Smooth muscle cell (in vitro differentiated cells): ENCODE measurements around the gene SP7. TPM values are rescaled to one million over a fixed set of nuclear protein-coding genes. Genes with fewer than 3 reads are reported as not detected.
"Not testable (repeated sequence)": the region's sequence is repeated elsewhere in the genome, so short reads cannot be mapped to it uniquely, and the experiment has no call there.

Experiments
- DNase-seq: peaks from one replicate; lab custom pipeline; 2025; ENCODE audit not compliant: unreplicated experiment; lab: John Stamatoyannopoulos, UW
- H2AFZ ChIP-seq: fragments of 200-600 bp; sonication (generic); 2 replicates; pipeline ENCODE4 v1.6.0; 2016; ENCODE audit warnings: antibody characterized with exemption, low read depth, mild to moderate bottlenecking
- H3F3A ChIP-seq: fragments of 200-600 bp; sonication (generic); 2 replicates; pipeline ENCODE4 v1.6.0; 2017; ENCODE audit warnings: antibody characterized with exemption, low read depth
- H3K27ac ChIP-seq: fragments of 200-600 bp; sonication (generic); 2 replicates; pipeline ENCODE4 v1.5.1; 2016; ENCODE audit warnings: low read depth, mild to moderate bottlenecking
- H3K27me3 ChIP-seq: fragments of 200-600 bp; sonication (generic); 2 replicates; pipeline ENCODE4 v1.6.1; 2016; ENCODE audit warnings: low read depth, mild to moderate bottlenecking
- H3K36me3 ChIP-seq: fragments of 200-600 bp; sonication (generic); 2 replicates; pipeline ENCODE4 v1.5.1; 2016; ENCODE audit warnings: low read depth
- H3K4me1 ChIP-seq: fragments of 200-600 bp; sonication (generic); 2 replicates; pipeline ENCODE4 v1.5.1; 2016; ENCODE audit warnings: low read depth
- H3K4me2 ChIP-seq: fragments of 200-600 bp; sonication (generic); 2 replicates; pipeline ENCODE4 v1.6.0; 2016; ENCODE audit warnings: mild to moderate bottlenecking
- H3K4me3 ChIP-seq: fragments of 200-600 bp; sonication (generic); 2 replicates; pipeline ENCODE4 v1.5.1; 2016; ENCODE audit warnings: mild to moderate bottlenecking
- H3K79me2 ChIP-seq: fragments of 200-600 bp; sonication (generic); 2 replicates; pipeline ENCODE4 v1.6.0; 2016; ENCODE audit warnings: low read depth, mild to moderate bottlenecking
- H3K9ac ChIP-seq: fragments of 200-600 bp; sonication (generic); 2 replicates; pipeline ENCODE4 v1.6.0; 2016; ENCODE audit warnings: low read depth
- H3K9me3 ChIP-seq: fragments of 200-600 bp; sonication (generic); replicated peaks from 2 replicates; pipeline ENCODE4 v1.5.1; 2016; ENCODE audit warnings: low read depth
- H4K20me1 ChIP-seq: fragments of 200-600 bp; sonication (generic); 2 replicates; pipeline ENCODE4 v1.6.0; 2016; ENCODE audit warnings: low read depth
- CTCF ChIP-seq: fragments of 200-600 bp; sonication (generic); IDR thresholded peaks from 2 replicates; pipeline ENCODE4 v1.5.1; 2017; ENCODE audit warnings: borderline replicate concordance, mild to moderate bottlenecking, antibody characterized with exemption; ENCODE audit not compliant: insufficient read depth, poor library complexity, severe bottlenecking
- WGBS: methylation state at CpG from one replicate; pipeline ENCODE4 v1.1.7; 2016; ENCODE audit warnings: low lambda C conversion rate; 5-methylcytosine and 5-hydroxymethylcytosine counted together
- polyA plus RNA-seq: library from polyadenylated mRNA; unstranded; fragments of >200 nt; fragmentation: Nextera tagmentation; extraction: Ambion mirVana; gene quantifications from 2 replicates; pipeline ENCODE4 v1.2.1, GENCODE V29; 2016
- total RNA-seq: library from RNA; depleted of rRNA; stranded (reverse); fragments of >200 nt; gene quantifications from 2 replicates; pipeline ENCODE4 v1.2.3, GENCODE V29; 2014

Gene SP7
- total and polyA plus RNA-seq, 2 experiments from 2014 or later = 0.04 TPM; not detected in 1

GRCh38 chr12:53300187-53300586 lies 36.0 kb downstream of the SP7 start:
- Histone ChIP-seq H3K9ac (peak overlapping the region; percentile 87), H2AFZ (peak overlapping the region; percentile 55), H3K36me3 (no peaks in the 10 kb centered on the region), H3K79me2 (peaks cover 46% of the 10 kb centered on the region), H3F3A (peaks cover 22% of the 10 kb centered on the region), H4K20me1 (no peaks in the 10 kb centered on the region), H3K4me1 (peaks cover 25% of the 10 kb centered on the region), H3K9me3 (no peaks in the 10 kb centered on the region), H3K27me3 (no peaks in the 10 kb centered on the region), H3K4me2 (peak overlapping the region; percentile 93), H3K27ac (peak overlapping the region; percentile 94), H3K4me3 (peak overlapping the region; percentile 85)
- DNase-seq = no peak
- WGBS = 7% methylated on average over 12 of the region's 12 CpGs
- TF ChIP-seq CTCF = no peak

GRCh38 chr12:53299454-53300180 lies 36.5 kb downstream of the SP7 start, which contains the start of gene MYG1:
Gene MYG1, plus strand, starts transcription at chr12:53299695. Its CDS starts 43 bp downstream, at chr12:53299738.
- Histone ChIP-seq H3K4me2 (peak within 1 kb of the TSS; percentile 93), H2AFZ (peak within 1 kb of the TSS; percentile 55), H3K4me1 (peaks cover 25% of the 10 kb centered on the region), H3K9ac (peak within 1 kb of the TSS; percentile 87), H4K20me1 (no peaks in the 10 kb centered on the region), H3F3A (peaks cover 26% of the 10 kb centered on the region), H3K27ac (peak within 1 kb of the TSS; percentile 94), H3K27me3 (no peaks in the 10 kb centered on the region), H3K36me3 (no peaks in the 10 kb centered on the region), H3K4me3 (peak within 1 kb of the TSS; percentile 85), H3K9me3 (no peaks in the 10 kb centered on the region), H3K79me2 (peaks cover 46% of the 10 kb centered on the region)
- DNase-seq = peak; percentile 68
- TF ChIP-seq CTCF = peak; percentile 3
- WGBS = 2% methylated on average over 50 of the region's 51 CpGs

- H2AFZ ChIP-seq = no peak overlapping the region
- no peak for TF ChIP-seq CTCF
- H3F3A ChIP-seq = peaks cover 27% of the 10 kb centered on the region
- H3K36me3 ChIP-seq = no peaks in the 10 kb centered on the region
- H3K27me3 ChIP-seq = no peaks in the 10 kb centered on the region
- DNase-seq = no peak
- no peaks in the 10 kb centered on the region for H3K9me3 ChIP-seq
- peak overlapping the region; percentile 85 for H3K4me3 ChIP-seq
- peak overlapping the region; percentile 94 for H3K27ac ChIP-seq
- H3K4me1 ChIP-seq = peaks cover 25% of the 10 kb centered on the region
- H3K9ac ChIP-seq = peak overlapping the region; percentile 87
- H3K79me2 ChIP-seq = peaks cover 46% of the 10 kb centered on the region
- WGBS = 58% methylated on average over 5 of the region's 5 CpGs
- peak overlapping the region; percentile 93 for H3K4me2 ChIP-seq
- no peaks in the 10 kb centered on the region for H4K20me1 ChIP-seq
Observed at GRCh38 chr12:53299101-53299453, 37.1 kb downstream of the SP7 start.

- WGBS = 70% methylated on average over 5 of the region's 5 CpGs
Observed at GRCh38 chr12:53298164-53298563, 38.0 kb downstream of the SP7 start.

GRCh38 chr12:53297106-53297505 lies 39.0 kb downstream of the SP7 start:
- H3K27ac ChIP-seq = peak overlapping the region; percentile 94
- DNase-seq, H3K9me3 ChIP-seq, H4K20me1 ChIP-seq, H3K36me3 ChIP-seq, H3K4me3 ChIP-seq, H3K27me3 ChIP-seq, H2AFZ ChIP-seq, H3K9ac ChIP-seq: not testable (repeated sequence)
- 94% methylated on average over 10 of the region's 10 CpGs for WGBS
- peaks cover 31% of the 10 kb centered on the region for H3F3A ChIP-seq
- peaks cover 46% of the 10 kb centered on the region for H3K79me2 ChIP-seq
- peaks cover 25% of the 10 kb centered on the region for H3K4me1 ChIP-seq
- peak overlapping the region; percentile 86 for H3K4me2 ChIP-seq

More at GRCh38 chr12:53298164-53298563, 38.0 kb downstream of the SP7 start:
- TF ChIP-seq CTCF = no peak
- no peaks in the 10 kb centered on the region for H4K20me1 ChIP-seq
- H3K36me3 ChIP-seq = no peaks in the 10 kb centered on the region
- no peaks in the 10 kb centered on the region for H3K27me3 ChIP-seq
- no peak overlapping the region for H3K4me2 ChIP-seq
- no peak overlapping the region for H3K4me3 ChIP-seq
- H3K4me1 ChIP-seq = peaks cover 25% of the 10 kb centered on the region
- no peak for DNase-seq
- peak overlapping the region; percentile 94 for H3K27ac ChIP-seq
- peaks cover 46% of the 10 kb centered on the region for H3K79me2 ChIP-seq
- peaks cover 31% of the 10 kb centered on the region for H3F3A ChIP-seq
- no peaks in the 10 kb centered on the region for H3K9me3 ChIP-seq
- no peak overlapping the region for H3K9ac ChIP-seq
- no peak overlapping the region for H2AFZ ChIP-seq
